ENCODE measurements around the gene GRIK5.

The GRIK5 gene

GRCh38 chr19:41955521-41955920 is 114.5 kb downstream of the GRIK5 start:
- TF ChIP-seq EZH2 (IDR thresholded peaks at IDR 0.05) (no peak), POLR2AphosphoS5 (IDR thresholded peaks at IDR 0.05; ENCODE audit: borderline replicate concordance, low read depth, low read length) (no peak), FOXP2 (optimal IDR thresholded peaks at IDR 0.05; ENCODE audit: control extremely low read depth, extremely low read length, insufficient read depth) (no peak)
- Histone ChIP-seq H3K4me3 (no peak overlapping the region), H3K9ac (ENCODE audit: insufficient read length) (no peak overlapping the region), H3K9me3 (ENCODE audit: low read depth, low read length) (no peaks in the 10 kb centered on the region), H3K27ac (0 out of 2 replicates have a peak overlapping the region, but pooled peaks have one; percentile 16), H3K36me3 (ENCODE audit: insufficient read depth, low read length) (no peaks in the 10 kb centered on the region; the same call in 1 of the 2 replicates)
- no peak for DNase-seq (ENCODE audit: low read depth, low spot score)

DNA sequence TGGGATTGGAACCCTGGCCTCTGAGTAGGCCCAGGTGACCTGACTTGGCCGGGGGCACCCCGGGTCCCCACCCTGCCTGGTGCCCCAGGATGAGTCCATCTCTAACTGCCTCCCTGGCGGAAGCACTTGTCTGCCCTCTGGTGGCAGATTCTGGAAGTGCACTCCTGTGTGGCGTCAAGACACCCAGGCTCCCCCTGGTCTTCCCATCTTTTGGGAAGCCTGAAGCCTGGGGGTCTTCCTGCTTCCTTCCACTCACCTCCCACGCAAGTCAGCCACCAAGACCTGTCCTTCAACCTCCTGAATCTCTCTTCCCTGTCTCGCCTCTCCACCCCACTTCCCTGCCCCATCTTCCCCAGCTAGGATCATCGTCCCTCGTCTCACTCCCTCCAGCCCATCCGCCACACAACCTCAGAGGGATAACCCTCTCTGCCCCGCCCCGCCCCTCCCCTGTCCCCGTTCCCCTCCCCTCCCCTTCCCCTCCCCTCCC is 118.3 kb downstream of the GRIK5 start:
- H3K9me3 ChIP-seq (ENCODE audit: low read depth, low read length): no peaks in the 10 kb centered on the region
- H3K4me3 ChIP-seq: peak overlapping the region; percentile 29
- no peak overlapping the region for H3K27ac ChIP-seq
- TF ChIP-seq POLR2AphosphoS5 (IDR thresholded peaks at IDR 0.05; ENCODE audit: borderline replicate concordance, low read depth, low read length) (no peak), FOXP2 (optimal IDR thresholded peaks at IDR 0.05; ENCODE audit: control extremely low read depth, extremely low read length, insufficient read depth) (no peak), EZH2 (IDR thresholded peaks at IDR 0.05) (no peak)
- no peaks in the 10 kb centered on the region; the same call in 1 of the 2 replicates for H3K36me3 ChIP-seq (ENCODE audit: insufficient read depth, low read length)
- DNase-seq (ENCODE audit: low read depth, low spot score): no peak
- H3K9ac ChIP-seq (ENCODE audit: insufficient read length): no peak overlapping the region
